C4-2B (cell line): ENCODE measurements around the gene FRMD4A.

ENCODE experiments used
- ZFX ChIP-seq: fragments of 450-650 bp; IDR thresholded peaks from 2 replicates; pipeline ENCODE4 v1.6.1; 2017
- TF ChIP-seq, protein P1 (sequence below): fragments of 450-650 bp; conservative IDR thresholded peaks from 2 replicates; pipeline ENCODE4 v1.5.1; 2017; ENCODE audit warnings: mild to moderate bottlenecking

DNA sequence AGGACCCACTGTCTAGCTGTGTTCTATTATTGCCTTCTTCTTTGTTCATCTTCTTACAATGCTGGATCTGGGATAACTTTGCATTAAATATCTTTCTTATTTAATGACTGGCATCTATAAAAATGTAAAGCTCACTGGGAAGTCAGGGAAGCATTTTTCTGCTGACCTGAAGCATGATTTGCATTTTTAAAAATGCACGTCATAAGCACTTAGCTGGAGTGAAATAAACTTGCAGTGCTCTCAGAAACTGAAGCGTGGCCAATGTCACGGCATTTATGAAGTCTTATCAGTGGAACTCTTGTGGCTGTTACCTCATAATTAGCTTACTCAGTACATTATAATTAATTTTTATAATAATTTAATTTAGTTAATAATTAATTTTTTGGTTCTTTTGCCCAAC, 59.1 kb downstream of the FRMD4A start:
- TF ChIP-seq, protein P1, sequence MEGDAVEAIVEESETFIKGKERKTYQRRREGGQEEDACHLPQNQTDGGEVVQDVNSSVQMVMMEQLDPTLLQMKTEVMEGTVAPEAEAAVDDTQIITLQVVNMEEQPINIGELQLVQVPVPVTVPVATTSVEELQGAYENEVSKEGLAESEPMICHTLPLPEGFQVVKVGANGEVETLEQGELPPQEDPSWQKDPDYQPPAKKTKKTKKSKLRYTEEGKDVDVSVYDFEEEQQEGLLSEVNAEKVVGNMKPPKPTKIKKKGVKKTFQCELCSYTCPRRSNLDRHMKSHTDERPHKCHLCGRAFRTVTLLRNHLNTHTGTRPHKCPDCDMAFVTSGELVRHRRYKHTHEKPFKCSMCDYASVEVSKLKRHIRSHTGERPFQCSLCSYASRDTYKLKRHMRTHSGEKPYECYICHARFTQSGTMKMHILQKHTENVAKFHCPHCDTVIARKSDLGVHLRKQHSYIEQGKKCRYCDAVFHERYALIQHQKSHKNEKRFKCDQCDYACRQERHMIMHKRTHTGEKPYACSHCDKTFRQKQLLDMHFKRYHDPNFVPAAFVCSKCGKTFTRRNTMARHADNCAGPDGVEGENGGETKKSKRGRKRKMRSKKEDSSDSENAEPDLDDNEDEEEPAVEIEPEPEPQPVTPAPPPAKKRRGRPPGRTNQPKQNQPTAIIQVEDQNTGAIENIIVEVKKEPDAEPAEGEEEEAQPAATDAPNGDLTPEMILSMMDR: no peak
- TF ChIP-seq ZFX: no peak
